ENCODE data around the gene SLC17A7.
"Not testable (repeated sequence)": the region's sequence is repeated elsewhere in the genome, so short reads cannot be mapped to it uniquely, and the experiment has no call there.

DNA sequence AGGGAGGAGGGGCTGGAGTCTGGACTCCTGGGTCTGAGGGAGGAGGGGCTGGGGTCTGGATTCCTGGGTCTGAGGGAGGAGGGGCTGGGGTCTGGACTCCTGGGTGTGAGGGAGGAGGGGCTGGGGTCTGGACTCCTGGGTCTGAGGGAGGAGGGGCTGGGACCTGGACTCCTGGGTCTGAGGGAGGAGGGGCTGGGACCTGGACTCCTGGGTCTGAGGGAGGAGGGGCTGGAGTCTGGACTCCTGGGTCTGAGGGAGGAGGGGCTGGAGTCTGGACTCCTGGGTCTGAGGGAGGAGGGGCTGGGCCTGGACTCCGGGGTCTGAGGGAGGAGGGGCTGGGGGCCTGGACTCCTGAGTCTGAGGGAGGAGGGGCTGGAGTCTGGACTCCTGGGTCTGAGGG lies 19.8 kb upstream of the SLC17A7 start:
- TF ChIP-seq USF2 (IDR thresholded peaks at IDR 0.05; ENCODE audit: low read depth, low read length); CTCF (conservative IDR thresholded peaks at IDR 0.05; ENCODE audit: low read depth, low read length); POLR2A (IDR thresholded peaks at IDR 0.05; ENCODE audit: low read depth, low read length); BHLHE40 (IDR thresholded peaks at IDR 0.05; ENCODE audit: low read depth, low read length); RCOR1 (IDR thresholded peaks at IDR 0.05; ENCODE audit: insufficient replicate concordance, low read length); ELK1 (IDR thresholded peaks at IDR 0.05; ENCODE audit: borderline replicate concordance, low read depth, low read length); CHD1 (IDR thresholded peaks at IDR 0.05; ENCODE audit: low read depth, low read length): not testable (repeated sequence)

Measured in IMR-90 (cell line).